ENCODE data around the gene PPT1.
A peak's percentile ranks its signal among the peaks of the same experiment; 100 is the strongest.

The PPT1 gene

DNA sequence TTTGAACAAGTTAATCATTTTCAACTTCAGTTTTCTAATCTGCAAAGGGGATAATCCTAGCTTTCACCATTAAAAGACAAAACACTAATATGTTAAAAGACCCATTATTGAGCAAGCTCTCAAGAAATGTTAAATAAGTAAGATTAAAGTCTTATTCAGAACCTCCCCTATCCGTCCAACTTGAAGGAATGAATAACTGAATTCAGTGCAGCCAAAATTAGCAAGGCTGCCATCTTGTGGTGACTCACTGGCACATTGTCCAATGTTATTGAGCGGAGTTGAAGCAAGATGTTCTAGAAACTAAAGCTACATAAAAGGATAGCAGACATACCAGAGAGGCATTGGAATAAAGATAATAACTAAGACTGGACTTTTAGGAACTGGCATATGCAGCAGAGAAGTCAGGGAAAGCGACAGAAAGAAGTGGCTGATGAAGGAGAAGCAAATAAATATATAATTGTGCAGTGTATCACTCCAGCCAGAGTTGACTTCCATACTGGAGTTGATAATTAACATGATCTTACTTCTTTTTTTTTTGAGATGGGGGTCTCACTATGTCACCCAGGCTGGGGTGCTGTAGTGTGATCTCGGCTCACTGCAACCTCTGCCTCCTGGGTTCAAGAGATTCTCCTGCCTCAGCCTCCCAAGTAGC lies 64.7 kb downstream of the PPT1 start:
- Histone ChIP-seq H3K27me3 (ENCODE audit: insufficient read depth, poor library complexity, severe bottlenecking) (no peaks in the 10 kb centered on the region), H3K4me3 (replicated peaks; ENCODE audit: insufficient read depth, low read length) (no peak overlapping the region), H3K27ac (replicated peaks) (no peak overlapping the region)
- TF ChIP-seq POLR2AphosphoS5 (IDR thresholded peaks at IDR 0.05; ENCODE audit: low read depth): no peak
- TF ChIP-seq, protein P1, sequence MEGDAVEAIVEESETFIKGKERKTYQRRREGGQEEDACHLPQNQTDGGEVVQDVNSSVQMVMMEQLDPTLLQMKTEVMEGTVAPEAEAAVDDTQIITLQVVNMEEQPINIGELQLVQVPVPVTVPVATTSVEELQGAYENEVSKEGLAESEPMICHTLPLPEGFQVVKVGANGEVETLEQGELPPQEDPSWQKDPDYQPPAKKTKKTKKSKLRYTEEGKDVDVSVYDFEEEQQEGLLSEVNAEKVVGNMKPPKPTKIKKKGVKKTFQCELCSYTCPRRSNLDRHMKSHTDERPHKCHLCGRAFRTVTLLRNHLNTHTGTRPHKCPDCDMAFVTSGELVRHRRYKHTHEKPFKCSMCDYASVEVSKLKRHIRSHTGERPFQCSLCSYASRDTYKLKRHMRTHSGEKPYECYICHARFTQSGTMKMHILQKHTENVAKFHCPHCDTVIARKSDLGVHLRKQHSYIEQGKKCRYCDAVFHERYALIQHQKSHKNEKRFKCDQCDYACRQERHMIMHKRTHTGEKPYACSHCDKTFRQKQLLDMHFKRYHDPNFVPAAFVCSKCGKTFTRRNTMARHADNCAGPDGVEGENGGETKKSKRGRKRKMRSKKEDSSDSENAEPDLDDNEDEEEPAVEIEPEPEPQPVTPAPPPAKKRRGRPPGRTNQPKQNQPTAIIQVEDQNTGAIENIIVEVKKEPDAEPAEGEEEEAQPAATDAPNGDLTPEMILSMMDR (IDR thresholded peaks at IDR 0.05; ENCODE audit: insufficient read depth, low read length): peak; percentile 49
- peak; percentile 57 to 66 for DNase-seq (ENCODE audit: low read depth in 1 of 2, low spot score in 1 of 2)

DNA sequence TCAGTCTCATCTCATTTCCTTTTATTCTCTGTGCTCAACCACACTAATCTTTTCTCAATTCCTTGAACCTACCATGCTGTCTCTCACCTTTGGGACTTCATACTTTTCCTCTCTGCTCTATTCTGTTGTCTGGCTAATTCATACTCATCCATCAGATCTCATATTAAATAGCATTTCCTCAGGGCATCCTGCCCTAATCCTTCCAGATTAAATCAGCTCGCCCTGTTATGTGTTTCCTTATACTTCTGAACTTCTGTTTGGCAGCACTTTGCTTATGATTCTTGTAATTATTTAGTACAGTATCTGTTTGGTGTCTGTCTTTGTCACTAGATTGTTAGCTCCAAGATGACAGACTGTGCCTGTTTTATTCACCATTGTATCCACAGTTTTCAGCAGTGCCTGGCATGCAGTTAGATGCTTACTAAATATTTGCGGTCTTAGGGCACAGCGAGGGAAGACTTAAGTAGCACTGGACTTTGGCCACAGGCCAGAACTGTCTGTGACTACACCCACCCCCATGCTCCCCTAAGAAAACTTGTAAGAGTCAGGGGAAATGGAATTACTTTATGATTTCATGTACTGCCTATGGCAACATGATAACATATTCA lies 66.4 kb downstream of the PPT1 start:
- no peak overlapping the region for H3K4me3 ChIP-seq (replicated peaks; ENCODE audit: insufficient read depth, low read length)
- no peaks in the 10 kb centered on the region for H3K27me3 ChIP-seq (ENCODE audit: insufficient read depth, poor library complexity, severe bottlenecking)
- no peak overlapping the region for H3K27ac ChIP-seq (replicated peaks)
- DNase-seq (ENCODE audit: low read depth in 1 of 2, low spot score in 1 of 2): no peak
- no peak for TF ChIP-seq SPI1 (IDR thresholded peaks at IDR 0.05; ENCODE audit: borderline replicate concordance, low read depth)
- TF ChIP-seq GABPA (IDR thresholded peaks at IDR 0.05; ENCODE audit: low read depth): no peak
- no peak for TF ChIP-seq POLR2AphosphoS5 (IDR thresholded peaks at IDR 0.05; ENCODE audit: low read depth)
- TF ChIP-seq, protein P1 (IDR thresholded peaks at IDR 0.05; ENCODE audit: insufficient read depth, low read length): no peak
- TF ChIP-seq, protein P2, sequence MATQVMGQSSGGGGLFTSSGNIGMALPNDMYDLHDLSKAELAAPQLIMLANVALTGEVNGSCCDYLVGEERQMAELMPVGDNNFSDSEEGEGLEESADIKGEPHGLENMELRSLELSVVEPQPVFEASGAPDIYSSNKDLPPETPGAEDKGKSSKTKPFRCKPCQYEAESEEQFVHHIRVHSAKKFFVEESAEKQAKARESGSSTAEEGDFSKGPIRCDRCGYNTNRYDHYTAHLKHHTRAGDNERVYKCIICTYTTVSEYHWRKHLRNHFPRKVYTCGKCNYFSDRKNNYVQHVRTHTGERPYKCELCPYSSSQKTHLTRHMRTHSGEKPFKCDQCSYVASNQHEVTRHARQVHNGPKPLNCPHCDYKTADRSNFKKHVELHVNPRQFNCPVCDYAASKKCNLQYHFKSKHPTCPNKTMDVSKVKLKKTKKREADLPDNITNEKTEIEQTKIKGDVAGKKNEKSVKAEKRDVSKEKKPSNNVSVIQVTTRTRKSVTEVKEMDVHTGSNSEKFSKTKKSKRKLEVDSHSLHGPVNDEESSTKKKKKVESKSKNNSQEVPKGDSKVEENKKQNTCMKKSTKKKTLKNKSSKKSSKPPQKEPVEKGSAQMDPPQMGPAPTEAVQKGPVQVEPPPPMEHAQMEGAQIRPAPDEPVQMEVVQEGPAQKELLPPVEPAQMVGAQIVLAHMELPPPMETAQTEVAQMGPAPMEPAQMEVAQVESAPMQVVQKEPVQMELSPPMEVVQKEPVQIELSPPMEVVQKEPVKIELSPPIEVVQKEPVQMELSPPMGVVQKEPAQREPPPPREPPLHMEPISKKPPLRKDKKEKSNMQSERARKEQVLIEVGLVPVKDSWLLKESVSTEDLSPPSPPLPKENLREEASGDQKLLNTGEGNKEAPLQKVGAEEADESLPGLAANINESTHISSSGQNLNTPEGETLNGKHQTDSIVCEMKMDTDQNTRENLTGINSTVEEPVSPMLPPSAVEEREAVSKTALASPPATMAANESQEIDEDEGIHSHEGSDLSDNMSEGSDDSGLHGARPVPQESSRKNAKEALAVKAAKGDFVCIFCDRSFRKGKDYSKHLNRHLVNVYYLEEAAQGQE (IDR thresholded peaks at IDR 0.05; ENCODE audit: insufficient replicate concordance, low read depth): no peak

DNA sequence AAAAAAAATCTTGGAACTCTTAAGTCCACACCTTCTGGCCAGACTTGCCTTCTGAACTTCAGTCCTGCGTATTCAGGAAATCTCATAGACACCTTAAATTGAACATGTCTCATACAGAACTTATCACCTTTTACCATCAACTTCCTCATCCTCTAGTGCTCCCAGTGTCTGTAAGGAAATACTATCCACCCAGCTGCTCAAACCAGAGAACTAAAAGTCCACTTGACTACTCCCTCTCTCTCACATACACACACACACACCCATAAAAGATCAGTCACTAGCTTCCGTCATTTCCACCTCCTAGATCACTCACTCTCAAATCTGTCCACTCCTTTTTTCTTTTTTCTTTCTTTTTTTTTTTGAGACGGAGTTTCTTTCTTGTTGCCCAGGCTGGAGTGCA lies 67.4 kb downstream of the PPT1 start:
- no peak overlapping the region for H3K27ac ChIP-seq (replicated peaks)
- TF ChIP-seq, protein P2 (IDR thresholded peaks at IDR 0.05; ENCODE audit: insufficient replicate concordance, low read depth): no peak
- TF ChIP-seq, protein P1 (IDR thresholded peaks at IDR 0.05; ENCODE audit: insufficient read depth, low read length): no peak
- TF ChIP-seq POLR2AphosphoS5 (IDR thresholded peaks at IDR 0.05; ENCODE audit: low read depth) (no peak), GABPA (IDR thresholded peaks at IDR 0.05; ENCODE audit: low read depth) (no peak), SPI1 (IDR thresholded peaks at IDR 0.05; ENCODE audit: borderline replicate concordance, low read depth) (no peak)
- no peak for DNase-seq (ENCODE audit: low read depth in 1 of 2, low spot score in 1 of 2)
- H3K27me3 ChIP-seq (ENCODE audit: insufficient read depth, poor library complexity, severe bottlenecking): no peaks in the 10 kb centered on the region
- H3K4me3 ChIP-seq (replicated peaks; ENCODE audit: insufficient read depth, low read length): no peak overlapping the region
